Sigmoid colon (tissue), 7 donors: Measurements from ENCODE around the gene SAC3D1. TPM values are rescaled to one million over a fixed set of nuclear protein-coding genes. Genes with fewer than 3 reads are reported as not detected.

Experiments
- DNase-seq: peaks from one replicate; pipeline ENCODE4 v3.0.0-alpha.2; 2019
- H3K27ac ChIP-seq, 4 donors: fragments of 200-600 bp; sonication (generic); one replicate each; pipeline ENCODE4 v1.5.1; 2016 to 2019; ENCODE audit warnings: mild to moderate bottlenecking in 1 of 4
- H3K27me3 ChIP-seq, 3 donors: fragments of 200-600 bp; sonication (generic); one replicate each; pipeline ENCODE4 v1.5.1; 2019; ENCODE audit warnings: mild to moderate bottlenecking in 1 of 3
- H3K36me3 ChIP-seq, 4 donors: fragments of 200-600 bp; sonication (generic); one replicate each; pipeline ENCODE4 v1.5.1; 2016 to 2019
- H3K4me1 ChIP-seq, 4 donors: fragments of 200-600 bp; sonication (generic); one replicate each; pipeline ENCODE4 v1.5.1; 2017 to 2019
- H3K4me3 ChIP-seq, 4 donors: fragments of 200-600 bp; sonication (generic); one replicate each; pipeline ENCODE4 v1.5.1; 2017 to 2019; ENCODE audit warnings: mild to moderate bottlenecking in 2 of 4, moderate library complexity in 1 of 4
- H3K9me3 ChIP-seq, 4 donors: fragments of 200-600 bp in 3 of 4; sonication (generic) in 3 of 4; one replicate each; pipeline versions ENCODE4 v1.5.1 to v1.6.1; 2013 to 2019
- EP300 ChIP-seq, 4 donors: sonication (generic); formaldehyde crosslinking; IDR thresholded peaks; one replicate each; pipeline ENCODE4 v1.6.1; 2017; ENCODE audit warnings: antibody characterized with exemption in 4 of 4
- POLR2A ChIP-seq, 2 donors: fragments of 450-650 bp; IDR thresholded peaks; one replicate each; pipeline ENCODE4 v1.6.1; 2016; ENCODE audit warnings: antibody characterized with exemption in 2 of 2, mild to moderate bottlenecking in 2 of 2, moderate library complexity in 2 of 2
- POLR2AphosphoS5 ChIP-seq, 4 donors: sonication (generic); formaldehyde crosslinking; IDR thresholded peaks; one replicate each; pipeline ENCODE4 v1.6.1; 2017; ENCODE audit warnings: antibody characterized with exemption in 4 of 4
- WGBS, 2 donors: extraction: QIAGEN DNeasy Blood & Tissue Kit; methylation state at CpG; one replicate each; pipeline ENCODE4 v1.1.7; 2013; 5-methylcytosine and 5-hydroxymethylcytosine counted together
- intact Hi-C: fragments of 100-400 bp; cut with DNase I; formaldehyde crosslinking; loops from one replicate; pipeline ENCODE4 v1.15.1; 2023
- polyA plus RNA-seq, 3 donors: library from polyadenylated mRNA; stranded (reverse); fragments of 200-250 nt; gene quantifications; one replicate each; pipeline ENCODE4 v1.2.3, GENCODE V29; 2013
- total RNA-seq, 4 donors: library from RNA; depleted of rRNA; stranded (reverse); fragments of >200 nt; gene quantifications; one replicate each; pipeline ENCODE4 v1.1.0, GENCODE V29; 2016
- TF ChIP-seq, protein P1 (sequence below), 4 experiments: fragments of 450-650 bp in 3 of 4; fragments of 200-600 bp in 1 of 4; IDR thresholded peaks; one replicate each; pipeline ENCODE4 v1.5.1; 2016 to 2019; ENCODE audit warnings: antibody characterized with exemption in 4 of 4, mild to moderate bottlenecking in 3 of 4, moderate library complexity in 2 of 4
- donor health status: healthy with polysubstance abuse.
- donor health status: Bipolar disorder and iron deficiency.
- donor health status: healthy.

Gene SAC3D1
- total and polyA plus RNA-seq, 7 donors, result 9.1 to 20.3 (median 13.0) TPM

DNA sequence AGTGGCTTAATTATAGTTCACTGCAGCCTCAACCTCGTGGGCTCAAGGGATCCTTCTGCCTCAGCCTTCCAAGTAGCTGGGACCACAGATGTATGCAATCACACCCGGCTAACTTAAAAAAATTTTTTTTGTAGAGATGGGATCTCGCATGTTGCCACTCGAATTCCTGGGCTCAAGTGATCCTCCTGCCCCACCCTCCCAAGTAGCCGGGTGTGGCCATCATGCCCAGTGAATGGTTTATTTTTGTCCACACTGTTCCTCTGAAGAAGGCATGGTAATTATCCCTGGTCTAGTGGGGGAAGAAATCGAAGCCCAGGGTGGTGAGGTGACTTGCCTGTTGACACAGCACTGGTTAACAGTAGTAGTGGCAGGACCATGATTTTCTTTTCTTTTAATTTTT is 1.9 kb downstream of the SAC3D1 start:
- no peak overlapping the region for H3K4me3 ChIP-seq
- peaks cover 0 to 38% (median 26%) of the 10 kb centered on the region in 4 donors for H3K4me1 ChIP-seq
- intact Hi-C loops, result no loop called here
- TF ChIP-seq, protein P1, sequence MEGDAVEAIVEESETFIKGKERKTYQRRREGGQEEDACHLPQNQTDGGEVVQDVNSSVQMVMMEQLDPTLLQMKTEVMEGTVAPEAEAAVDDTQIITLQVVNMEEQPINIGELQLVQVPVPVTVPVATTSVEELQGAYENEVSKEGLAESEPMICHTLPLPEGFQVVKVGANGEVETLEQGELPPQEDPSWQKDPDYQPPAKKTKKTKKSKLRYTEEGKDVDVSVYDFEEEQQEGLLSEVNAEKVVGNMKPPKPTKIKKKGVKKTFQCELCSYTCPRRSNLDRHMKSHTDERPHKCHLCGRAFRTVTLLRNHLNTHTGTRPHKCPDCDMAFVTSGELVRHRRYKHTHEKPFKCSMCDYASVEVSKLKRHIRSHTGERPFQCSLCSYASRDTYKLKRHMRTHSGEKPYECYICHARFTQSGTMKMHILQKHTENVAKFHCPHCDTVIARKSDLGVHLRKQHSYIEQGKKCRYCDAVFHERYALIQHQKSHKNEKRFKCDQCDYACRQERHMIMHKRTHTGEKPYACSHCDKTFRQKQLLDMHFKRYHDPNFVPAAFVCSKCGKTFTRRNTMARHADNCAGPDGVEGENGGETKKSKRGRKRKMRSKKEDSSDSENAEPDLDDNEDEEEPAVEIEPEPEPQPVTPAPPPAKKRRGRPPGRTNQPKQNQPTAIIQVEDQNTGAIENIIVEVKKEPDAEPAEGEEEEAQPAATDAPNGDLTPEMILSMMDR (IDR thresholded peaks at IDR 0.05), result no peak
- no peak for TF ChIP-seq POLR2AphosphoS5 (IDR thresholded peaks at IDR 0.05)
- TF ChIP-seq EP300 (IDR thresholded peaks at IDR 0.05), result no peak
- TF ChIP-seq POLR2A (IDR thresholded peaks at IDR 0.05), result no peak
- H3K27me3 ChIP-seq, result no peaks in the 10 kb centered on the region
- H3K9me3 ChIP-seq, result no peaks in the 10 kb centered on the region
- WGBS, 2 donors, result 62 to 83% methylated on average over 6 of the region's 6 CpGs
- DNase-seq, result no peak
- no peak overlapping the region for H3K27ac ChIP-seq
- peaks cover 3 to 40% (median 9%) of the 10 kb centered on the region in 4 donors for H3K36me3 ChIP-seq

DNA sequence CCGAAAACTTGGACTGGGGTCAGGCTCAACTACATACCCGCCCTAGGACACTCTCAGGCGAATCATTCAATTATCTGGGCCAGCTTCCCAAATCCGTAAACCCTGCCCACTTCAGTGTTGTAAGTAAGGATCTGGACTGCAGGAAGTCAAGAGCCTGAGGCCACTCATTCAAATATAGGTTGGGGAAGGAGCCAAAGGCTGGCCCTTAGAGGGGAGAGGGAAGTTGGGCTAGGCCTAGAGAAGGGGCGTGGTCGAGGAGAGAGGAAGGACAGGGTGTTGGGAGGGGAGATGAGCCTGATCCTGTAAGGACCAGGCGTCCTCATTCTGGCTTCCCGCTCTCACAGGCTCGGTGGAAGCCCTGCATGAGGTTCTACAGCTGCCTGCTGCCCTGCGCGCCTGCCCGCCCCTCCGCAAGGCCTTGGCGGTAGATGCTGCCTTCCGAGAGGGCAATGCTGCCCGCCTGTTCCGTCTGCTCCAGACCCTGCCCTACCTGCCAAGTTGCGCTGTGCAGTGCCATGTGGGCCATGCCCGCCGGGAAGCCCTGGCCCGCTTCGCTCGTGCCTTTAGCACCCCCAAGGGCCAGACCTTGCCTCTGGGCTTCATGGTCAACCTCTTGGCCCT is 3.0 kb downstream of the SAC3D1 start:
- H3K27ac ChIP-seq, result no peak overlapping the region
- peaks cover 0 to 43% (median 31%) of the 10 kb centered on the region in 4 donors for H3K4me1 ChIP-seq
- intact Hi-C loops, result no loop called here

DNA sequence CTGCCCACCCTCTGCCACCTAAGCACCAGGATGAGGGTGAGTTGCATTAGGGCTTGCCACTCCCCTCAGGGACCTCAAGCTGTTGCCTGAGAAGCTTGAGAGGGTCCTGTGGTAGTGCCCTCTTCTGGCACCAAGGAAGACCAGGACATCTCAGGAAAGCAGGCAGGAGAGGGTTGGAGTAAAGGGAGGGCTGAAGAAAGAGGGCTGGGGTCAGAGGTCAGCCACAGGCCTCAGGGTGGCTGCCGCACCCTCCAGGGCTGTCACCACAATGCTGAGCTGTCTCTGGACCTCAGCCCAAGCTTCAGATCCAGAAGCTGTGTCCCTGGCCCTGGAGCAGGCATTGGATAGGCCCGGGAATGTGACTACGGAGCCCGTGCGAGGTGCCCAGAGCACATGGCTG is 4.1 kb downstream of the SAC3D1 start:
- H3K36me3 ChIP-seq, result peaks cover 0 to 21% (median 0%) of the 10 kb centered on the region in 4 donors
- no peak overlapping the region for H3K27ac ChIP-seq
- peaks cover 0 to 42% (median 31%) of the 10 kb centered on the region in 4 donors for H3K4me1 ChIP-seq
- intact Hi-C loops, result no loop called here
- no peaks in the 10 kb centered on the region for H3K9me3 ChIP-seq
- TF ChIP-seq EP300 (IDR thresholded peaks at IDR 0.05), result no peak
- DNase-seq, result no peak
- WGBS, 2 donors, result 88 to 93% methylated on average over 5 of the region's 5 CpGs
- no peak overlapping the region for H3K4me3 ChIP-seq
- H3K27me3 ChIP-seq, result no peaks in the 10 kb centered on the region

More for the DNA sequence above, 3.0 kb downstream of the SAC3D1 start:
- WGBS, 2 donors, result 88 to 90% methylated on average over 23 of the region's 23 CpGs
- Histone ChIP-seq H3K36me3 (peaks cover 0 to 29% (median 6%) of the 10 kb centered on the region in 4 donors), H3K9me3 (no peaks in the 10 kb centered on the region), H3K4me3 (no peak overlapping the region), H3K27me3 (no peaks in the 10 kb centered on the region)
- peak; percentile 74 for DNase-seq
- TF ChIP-seq EP300 (IDR thresholded peaks at IDR 0.05) (no peak), POLR2AphosphoS5 (IDR thresholded peaks at IDR 0.05) (no peak), POLR2A (IDR thresholded peaks at IDR 0.05) (no peak)
- TF ChIP-seq, protein P1 (IDR thresholded peaks at IDR 0.05), result no peak

GRCh38 chr11:65045728-65046127 is 4.7 kb downstream of the SAC3D1 start:
- intact Hi-C loops, result no loop called here
- Histone ChIP-seq H3K9me3 (no peaks in the 10 kb centered on the region), H3K4me1 (peaks cover 0 to 36% (median 28%) of the 10 kb centered on the region in 4 donors)

More at GRCh38 chr11:65045728-65046127, 4.7 kb downstream of the SAC3D1 start:
- 91 to 92% methylated on average over 7 of the region's 7 CpGs for WGBS, 2 donors
- Histone ChIP-seq H3K27ac (no peak overlapping the region), H3K27me3 (no peaks in the 10 kb centered on the region), H3K4me3 (no peak overlapping the region), H3K36me3 (peaks cover 0 to 21% (median 0%) of the 10 kb centered on the region in 4 donors)
- TF ChIP-seq POLR2AphosphoS5 (IDR thresholded peaks at IDR 0.05), result no peak
- TF ChIP-seq, protein P1 (IDR thresholded peaks at IDR 0.05), result no peak
- no peak for TF ChIP-seq POLR2A (IDR thresholded peaks at IDR 0.05)
- no peak for TF ChIP-seq EP300 (IDR thresholded peaks at IDR 0.05)
- DNase-seq, result no peak
